Mesothelial cell of epicardium (in vitro differentiated cells): ENCODE data around the gene HYDIN. TPM values are rescaled to one million over a fixed set of nuclear protein-coding genes. Genes with fewer than 3 reads are reported as not detected.

Experiments used
- DNase-seq, 2 experiments: peaks; one replicate each; pipeline ENCODE4 v3.0.0; 2021; ENCODE audit warnings: low spot score in 2 of 2; ENCODE audit not compliant: unreplicated experiment in 2 of 2
- H3K27ac Mint-ChIP-seq: 2 replicates; pipeline ENCODE4 v1.8.0; 2021; ENCODE audit warnings: mixed read lengths
- H3K27me3 Mint-ChIP-seq: 2 replicates; pipeline ENCODE4 v1.8.0; 2021; ENCODE audit warnings: low read depth, mixed read lengths
- H3K36me3 Mint-ChIP-seq: 2 replicates; pipeline ENCODE4 v1.8.0; 2021; ENCODE audit warnings: mixed read lengths
- H3K4me1 Mint-ChIP-seq: 2 replicates; pipeline ENCODE4 v1.8.0; 2021; ENCODE audit warnings: mixed read lengths
- H3K4me3 Mint-ChIP-seq: 2 replicates; pipeline ENCODE4 v1.8.0; 2021; ENCODE audit warnings: mild to moderate bottlenecking, moderate library complexity, mixed read lengths
- H3K9me3 Mint-ChIP-seq: 2 replicates; pipeline ENCODE4 v1.8.0; 2021; ENCODE audit warnings: mixed read lengths
- CTCF ChIP-seq: fragments of 200-600 bp; sonication (generic); IDR thresholded peaks from one replicate; pipeline ENCODE4 v1.5.0; 2021; ENCODE audit warnings: antibody characterized with exemption; ENCODE audit not compliant: unreplicated experiment
- total RNA-seq: library from RNA; stranded (reverse); gene quantifications from 3 replicates; pipeline ENCODE4 v1.2.1, GENCODE V29; 2021

Gene HYDIN
- total RNA-seq, 1 donor from 2014 or later, result 0.72 TPM

GRCh38 chr16:70805380-70805779, 425.1 kb downstream of the HYDIN start:
- no peak for TF ChIP-seq CTCF
- Mint-ChIP-seq H3K4me1 (peaks cover 10% of the 10 kb centered on the region), H3K9me3 (peaks cover 12% of the 10 kb centered on the region), H3K36me3 (no peaks in the 10 kb centered on the region), H3K27me3 (peaks cover 58% of the 10 kb centered on the region), H3K27ac (no peak overlapping the region), H3K4me3 (no peak overlapping the region)
- DNase-seq, result no peak

- H3K27me3 Mint-ChIP-seq, result peaks cover 52% of the 10 kb centered on the region
- no peak for DNase-seq
- H3K27ac Mint-ChIP-seq, result no peak overlapping the region
Observed at GRCh38 chr16:70804734-70805169, 425.8 kb downstream of the HYDIN start.

GRCh38 chr16:70804153-70804733, 426.3 kb downstream of the HYDIN start:
- no peak for TF ChIP-seq CTCF
- H3K9me3 Mint-ChIP-seq, result peaks cover 12% of the 10 kb centered on the region
- H3K4me1 Mint-ChIP-seq, result peaks cover 19% of the 10 kb centered on the region
- no peak for DNase-seq
- peaks cover 47% of the 10 kb centered on the region for H3K27me3 Mint-ChIP-seq
- no peak overlapping the region for H3K27ac Mint-ChIP-seq
- no peak overlapping the region for H3K4me3 Mint-ChIP-seq
- H3K36me3 Mint-ChIP-seq, result no peaks in the 10 kb centered on the region

More at GRCh38 chr16:70804734-70805169, 425.8 kb downstream of the HYDIN start:
- Mint-ChIP-seq H3K4me3 (no peak overlapping the region), H3K36me3 (no peaks in the 10 kb centered on the region), H3K9me3 (peaks cover 12% of the 10 kb centered on the region), H3K4me1 (peaks cover 16% of the 10 kb centered on the region)
- no peak for TF ChIP-seq CTCF

- TF ChIP-seq CTCF, result no peak
- H3K36me3 Mint-ChIP-seq, result no peaks in the 10 kb centered on the region
- H3K4me1 Mint-ChIP-seq, result peaks cover 21% of the 10 kb centered on the region
- H3K9me3 Mint-ChIP-seq, result peaks cover 12% of the 10 kb centered on the region
- no peak overlapping the region for H3K4me3 Mint-ChIP-seq
- no peak overlapping the region for H3K27ac Mint-ChIP-seq
- DNase-seq, result no peak
- peaks cover 42% of the 10 kb centered on the region for H3K27me3 Mint-ChIP-seq
Observed at GRCh38 chr16:70803319-70803718, 427.2 kb downstream of the HYDIN start.

GRCh38 chr16:70801611-70802010, 428.9 kb downstream of the HYDIN start:
- Mint-ChIP-seq H3K36me3 (peaks cover 5% of the 10 kb centered on the region), H3K4me1 (peaks cover 21% of the 10 kb centered on the region), H3K27me3 (peaks cover 27% of the 10 kb centered on the region), H3K4me3 (peak overlapping the region; percentile 93), H3K9me3 (peaks cover 12% of the 10 kb centered on the region), H3K27ac (peak overlapping the region; percentile 80)
- TF ChIP-seq CTCF, result no peak
- DNase-seq, result no peak
